ENCODE data around the gene UNC119.

UNC119 gene

DNA sequence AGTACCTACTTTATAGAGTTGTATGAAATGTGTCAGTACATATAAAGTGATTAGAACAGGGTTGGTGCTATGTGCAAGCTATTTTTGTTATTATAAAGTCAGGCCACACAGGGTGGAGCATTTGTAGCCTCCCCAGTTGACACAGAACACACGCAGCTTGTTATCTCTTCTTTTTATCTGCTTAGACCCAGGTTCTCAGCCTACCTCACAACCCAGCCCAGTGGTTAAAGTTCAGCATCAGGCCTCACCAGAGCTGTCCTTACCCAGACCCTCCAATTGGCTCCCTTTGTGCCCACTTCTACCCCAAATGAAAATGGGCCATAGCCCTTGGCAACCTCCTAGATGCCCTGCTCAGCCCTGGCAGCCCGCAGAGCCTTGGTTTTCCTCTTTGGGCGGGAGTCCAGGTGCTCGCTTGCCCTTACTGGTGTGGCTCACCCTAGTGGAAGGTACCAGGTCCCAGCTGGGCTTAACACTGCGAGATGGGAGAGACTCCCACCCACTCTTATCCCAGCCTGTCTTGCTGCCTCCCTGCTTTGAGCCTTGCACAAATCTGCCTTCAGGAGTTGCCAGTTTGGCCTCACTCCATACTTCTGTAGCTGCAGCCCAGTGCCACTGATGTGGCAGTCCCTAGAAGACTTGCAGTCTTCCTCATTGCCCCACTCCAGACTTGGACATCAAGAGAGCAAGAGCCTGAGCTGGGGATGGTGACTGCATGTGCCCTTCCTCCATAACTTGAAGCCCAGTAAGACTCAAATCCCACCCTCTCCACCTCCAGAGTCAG, 20.0 kb upstream of the UNC119 start:
- no peak for FAIRE-seq

DNA sequence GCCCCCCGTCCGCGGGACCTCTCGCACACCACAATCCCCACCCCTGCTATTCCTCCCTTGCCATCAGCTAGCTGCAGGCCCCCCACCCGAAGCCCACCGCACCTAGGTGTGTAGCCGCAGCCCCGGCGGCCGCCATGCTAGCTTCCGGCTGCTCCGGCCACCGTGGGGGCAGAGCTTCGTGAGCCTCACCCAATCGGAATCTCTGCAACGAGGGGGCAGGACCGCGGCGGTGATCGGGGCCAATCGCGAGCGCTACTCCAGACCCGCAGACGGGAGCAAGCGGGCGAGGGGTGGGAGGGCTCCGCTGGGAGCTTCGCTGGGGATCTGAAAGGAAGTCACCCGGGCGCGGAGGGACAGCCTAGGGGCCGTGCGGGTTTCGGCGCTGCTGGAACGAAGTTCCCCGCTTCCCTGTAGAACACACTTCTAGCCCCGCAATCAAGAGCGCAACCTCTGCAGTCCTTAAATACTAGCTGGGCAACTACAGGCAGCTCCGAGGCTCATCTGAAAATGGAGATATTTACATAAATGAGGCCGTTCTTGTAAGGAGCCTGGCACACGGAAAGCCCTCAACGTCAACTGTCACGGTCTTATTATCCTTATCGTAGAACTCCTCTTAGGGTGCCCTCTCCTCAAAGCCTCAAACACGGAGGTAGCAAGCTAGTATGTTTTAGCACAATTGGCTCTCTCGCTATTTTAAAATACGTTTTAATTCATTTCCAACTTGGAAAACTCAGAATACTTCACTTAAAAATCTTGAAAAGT, 19.1 kb upstream of the UNC119 start, which contains the start of gene PIGS:
PIGS (minus strand) TSS at position 164 of the 762 bp plus-strand sequence; CDS start at position 136, 28 bp downstream.
- no peak for FAIRE-seq

DNA sequence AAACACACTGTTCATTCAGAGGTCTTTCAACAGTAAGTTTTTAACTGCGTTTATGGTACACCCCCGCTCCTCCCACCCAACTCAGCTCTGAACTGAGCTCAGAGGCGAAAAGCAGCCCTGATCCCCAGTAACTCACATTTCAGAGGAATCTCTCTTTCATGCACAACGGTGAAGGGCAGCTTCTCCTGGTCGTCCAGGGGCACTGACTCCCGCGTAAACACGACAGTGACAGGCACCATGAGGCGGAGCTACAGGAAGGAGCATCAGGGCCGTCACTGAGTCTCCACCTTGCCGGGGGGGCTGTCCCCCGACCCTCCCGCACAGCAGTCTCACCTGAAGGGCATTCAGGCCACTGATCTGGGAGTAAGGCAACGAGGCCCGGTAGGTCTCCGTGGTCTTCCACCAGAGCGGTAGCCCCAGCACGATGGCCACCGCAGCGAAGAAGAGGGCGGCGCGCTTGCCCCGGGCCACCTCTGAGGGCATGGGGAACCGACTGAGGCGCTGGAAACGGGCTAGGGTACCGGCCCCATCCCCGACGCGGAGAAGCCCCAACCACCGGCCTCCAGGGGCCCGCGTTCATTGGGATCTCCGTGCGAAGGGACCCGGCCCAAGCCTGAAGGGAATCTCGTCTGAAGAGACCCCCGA, 18.4 kb upstream of the UNC119 start:
- no peak for FAIRE-seq

DNA sequence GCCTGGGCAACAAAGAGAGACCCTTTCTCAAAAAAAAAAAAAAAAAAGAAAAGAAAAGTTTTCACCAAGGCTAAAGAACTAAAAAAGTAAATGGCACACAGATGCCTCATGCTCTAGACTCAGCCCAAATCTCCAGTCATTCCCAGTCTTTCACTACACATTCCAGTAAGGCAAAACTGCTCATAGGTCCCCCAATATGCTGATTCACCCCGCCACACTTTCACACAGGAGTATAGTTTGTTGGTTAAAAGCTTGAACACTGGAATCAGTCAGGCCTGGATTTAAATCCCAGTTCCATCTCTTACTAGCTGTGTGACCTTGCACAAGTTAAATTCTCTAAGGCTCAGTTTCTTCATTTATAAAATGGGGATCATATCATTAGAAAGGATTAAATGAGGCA, 17.0 kb upstream of the UNC119 start:
- FAIRE-seq, result no peak

DNA sequence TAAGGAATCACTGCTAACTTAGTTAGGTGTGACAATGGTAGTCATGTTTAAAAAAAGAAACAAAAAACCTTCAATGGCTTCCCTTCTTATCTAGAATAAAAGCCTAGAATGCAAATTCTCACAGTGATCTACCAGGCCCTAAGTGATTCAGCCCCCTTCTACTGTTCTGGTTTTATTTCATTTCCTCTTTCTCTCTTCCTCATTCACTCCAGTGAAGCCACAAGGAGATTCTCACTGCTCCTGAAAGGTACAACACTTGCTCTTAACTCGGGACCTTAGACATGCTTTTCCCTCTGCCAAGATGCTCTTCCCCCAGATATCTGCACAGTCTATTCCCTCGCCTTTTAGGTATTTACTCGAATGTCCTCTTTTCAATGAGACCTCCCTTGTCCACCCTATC, 15.2 kb upstream of the UNC119 start:
- FAIRE-seq, result no peak

DNA sequence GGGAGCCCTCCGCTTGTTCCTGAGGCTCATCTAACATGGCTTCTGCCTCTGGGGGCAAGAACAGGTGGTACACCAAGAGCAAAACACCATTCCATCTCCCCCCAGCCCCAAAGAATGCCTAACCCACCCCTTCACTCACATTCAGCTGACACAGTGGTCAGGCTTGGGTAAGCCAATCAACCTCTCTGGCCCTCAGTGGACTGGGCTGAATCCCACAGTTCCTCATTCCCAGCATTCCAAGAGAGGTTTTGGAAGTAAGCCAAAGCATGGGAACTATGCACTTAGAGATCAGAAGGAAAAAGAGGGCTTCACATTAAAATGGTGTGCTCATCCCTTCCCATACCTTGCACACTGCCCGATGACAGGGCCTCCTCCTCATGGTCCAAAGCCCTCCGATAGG, 11.1 kb upstream of the UNC119 start:
- FAIRE-seq, result no peak

DNA sequence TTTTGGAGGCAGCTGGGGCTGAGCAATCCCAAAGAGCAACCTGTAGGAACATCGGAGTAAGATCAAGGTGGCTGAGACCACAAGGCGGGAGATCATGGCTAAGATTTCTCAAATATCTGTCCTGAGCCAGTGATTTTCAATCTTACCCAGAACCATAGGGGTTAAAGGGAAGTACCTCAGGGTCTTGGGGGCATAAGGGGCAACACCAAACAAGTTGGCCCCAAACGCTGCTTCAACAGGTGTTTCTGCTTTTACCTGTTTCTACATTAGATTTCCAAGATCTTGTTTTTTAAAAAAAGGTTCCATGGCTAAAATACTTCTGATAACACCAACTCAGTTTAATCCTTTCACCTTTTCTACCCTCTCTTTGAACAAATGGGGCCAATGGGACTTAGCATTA, 2.6 kb upstream of the UNC119 start:
- FAIRE-seq, result no peak

DNA sequence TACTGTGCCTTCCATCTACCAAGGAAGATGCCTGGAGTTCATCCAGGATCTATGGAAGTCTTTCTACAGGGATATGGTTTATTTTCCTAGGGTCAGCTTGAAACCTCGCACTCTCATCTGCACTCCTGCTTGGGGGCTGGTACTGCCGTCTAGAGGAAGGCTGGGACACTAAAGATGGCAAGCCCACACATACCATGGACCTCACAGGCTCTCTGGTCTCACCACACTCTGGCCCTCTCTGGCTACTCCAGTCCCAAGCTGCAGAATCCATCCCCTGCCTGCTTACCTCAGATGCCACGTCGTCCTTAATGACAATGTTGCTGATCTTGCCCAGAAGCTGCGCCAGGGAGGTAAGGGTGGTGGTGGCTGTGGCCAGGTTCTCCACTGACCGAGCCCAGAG, 2.1 kb upstream of the UNC119 start:
- FAIRE-seq, result no peak

DNA sequence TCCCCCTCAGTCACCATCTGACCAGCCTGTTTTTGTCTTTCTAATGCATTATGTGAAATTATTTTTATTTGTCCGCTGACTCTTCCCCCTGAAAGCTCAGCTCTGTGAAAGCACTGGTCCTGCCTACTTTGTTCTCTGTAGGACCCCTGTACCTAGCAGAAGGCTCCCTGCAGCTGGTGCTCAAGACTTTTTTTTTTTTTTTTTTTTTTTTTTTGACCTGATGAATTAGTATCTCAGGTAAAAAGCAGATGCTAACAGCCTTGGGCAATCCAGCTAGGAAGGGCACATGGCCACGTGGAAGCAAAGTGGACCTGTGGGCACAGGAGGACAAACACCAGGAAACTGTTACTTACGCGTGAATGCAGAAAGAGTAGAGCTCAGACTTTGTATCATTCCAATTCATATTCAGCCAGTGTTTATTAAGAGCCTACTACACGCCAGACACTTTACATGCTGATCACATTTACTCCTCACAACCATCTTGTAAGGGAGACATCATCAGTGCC, 629 bp upstream of the UNC119 start:
- no peak for FAIRE-seq

DNA sequence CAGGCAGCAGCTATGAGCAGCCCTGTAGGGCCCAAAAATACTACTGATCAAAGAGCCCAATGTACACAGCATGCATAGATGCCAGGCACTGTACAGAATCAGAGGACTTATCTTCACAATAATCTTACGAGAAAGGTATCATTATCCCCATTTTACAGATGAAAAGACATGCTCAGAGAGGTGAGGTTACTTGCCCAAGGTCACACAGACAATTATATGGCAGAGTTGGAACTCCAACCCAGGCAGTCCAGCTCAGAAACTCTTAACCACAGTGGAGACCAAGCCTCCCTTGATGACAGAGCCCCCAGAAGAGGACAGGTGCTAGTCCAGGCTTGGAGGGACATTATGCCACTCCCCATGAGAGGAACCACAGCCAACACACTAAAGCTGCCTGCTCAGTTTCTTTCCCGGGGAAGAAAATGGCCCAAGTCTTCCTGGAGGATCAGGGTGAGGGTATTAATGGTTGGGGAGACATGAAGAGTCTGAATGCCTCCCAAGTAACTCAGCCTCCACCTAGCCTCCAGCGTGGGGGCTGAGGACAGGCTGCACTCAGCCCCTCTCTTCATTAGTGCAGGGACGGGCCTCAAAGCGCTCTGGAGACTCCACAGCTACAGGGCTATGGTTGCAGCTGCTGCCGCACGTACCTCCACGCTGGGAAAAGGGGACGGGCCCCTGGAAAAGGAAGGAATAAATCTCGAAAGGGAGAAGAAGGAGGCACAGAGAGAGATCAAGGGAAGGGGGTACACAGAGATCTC, 826 bp downstream of the UNC119 start:
- FAIRE-seq, result no peak

DNA sequence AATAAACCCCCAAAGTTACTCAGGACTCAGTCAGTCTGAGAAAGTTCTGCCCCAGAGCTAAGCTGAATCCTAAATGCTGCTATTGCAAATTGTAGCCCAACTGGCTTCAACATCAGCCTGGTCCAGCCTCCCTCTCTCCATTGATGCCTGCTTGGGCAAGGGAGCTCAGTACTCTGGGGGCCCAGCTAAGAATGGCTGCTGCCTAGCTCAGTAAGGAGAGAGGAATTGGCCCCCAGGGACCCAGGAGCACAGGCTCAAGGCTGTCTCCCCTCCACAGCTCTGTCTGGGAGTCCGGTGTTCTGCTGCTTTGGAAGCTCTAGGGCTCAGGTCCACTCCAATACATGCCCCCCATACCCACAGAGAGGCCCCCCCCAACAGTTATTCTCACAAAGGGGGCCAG, 1.6 kb downstream of the UNC119 start:
- FAIRE-seq, result no peak

DNA sequence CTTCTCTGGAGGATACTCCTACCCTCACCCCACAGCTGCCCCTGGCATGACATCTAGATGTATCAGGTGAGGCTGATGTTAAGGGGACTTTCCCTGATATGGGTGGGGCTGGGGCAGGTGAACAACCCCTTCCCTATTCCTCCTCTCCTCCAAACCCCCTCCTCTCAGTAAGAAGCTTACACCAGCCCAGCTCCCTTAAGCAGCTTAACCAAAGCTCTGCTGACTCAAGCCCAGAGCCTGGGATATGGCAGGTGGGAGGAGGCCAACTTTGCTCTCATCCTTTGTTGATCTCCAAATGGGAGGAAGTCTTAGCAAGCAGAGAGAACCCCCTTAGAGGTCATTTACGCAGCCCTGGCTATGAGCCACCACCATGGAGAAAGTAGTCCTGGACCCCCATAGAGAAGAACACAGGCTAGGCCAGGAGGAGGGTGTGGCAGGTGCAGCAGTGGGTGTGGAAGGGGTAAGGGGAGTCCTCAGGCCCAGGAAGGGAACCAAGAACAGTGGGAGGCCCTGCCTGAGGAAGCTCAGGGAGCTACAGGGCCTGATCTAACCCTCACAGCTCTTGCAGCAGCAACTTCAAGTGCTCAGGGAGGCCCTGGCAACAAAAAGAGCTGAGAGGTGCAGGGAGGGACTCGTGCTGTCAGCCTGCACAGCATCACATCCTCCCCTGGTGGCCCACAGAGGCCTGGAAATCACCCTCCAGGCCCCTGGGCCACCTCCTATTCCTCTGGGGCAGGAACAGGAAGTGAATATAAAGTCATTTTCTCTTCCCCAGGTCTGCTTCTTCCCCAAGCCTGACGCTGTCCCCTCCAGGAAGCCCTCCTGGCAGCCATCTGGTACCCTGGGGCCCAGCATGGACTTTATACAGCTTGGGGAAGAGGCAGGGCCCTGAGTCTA, 2.9 kb downstream of the UNC119 start:
- FAIRE-seq, result no peak

DNA sequence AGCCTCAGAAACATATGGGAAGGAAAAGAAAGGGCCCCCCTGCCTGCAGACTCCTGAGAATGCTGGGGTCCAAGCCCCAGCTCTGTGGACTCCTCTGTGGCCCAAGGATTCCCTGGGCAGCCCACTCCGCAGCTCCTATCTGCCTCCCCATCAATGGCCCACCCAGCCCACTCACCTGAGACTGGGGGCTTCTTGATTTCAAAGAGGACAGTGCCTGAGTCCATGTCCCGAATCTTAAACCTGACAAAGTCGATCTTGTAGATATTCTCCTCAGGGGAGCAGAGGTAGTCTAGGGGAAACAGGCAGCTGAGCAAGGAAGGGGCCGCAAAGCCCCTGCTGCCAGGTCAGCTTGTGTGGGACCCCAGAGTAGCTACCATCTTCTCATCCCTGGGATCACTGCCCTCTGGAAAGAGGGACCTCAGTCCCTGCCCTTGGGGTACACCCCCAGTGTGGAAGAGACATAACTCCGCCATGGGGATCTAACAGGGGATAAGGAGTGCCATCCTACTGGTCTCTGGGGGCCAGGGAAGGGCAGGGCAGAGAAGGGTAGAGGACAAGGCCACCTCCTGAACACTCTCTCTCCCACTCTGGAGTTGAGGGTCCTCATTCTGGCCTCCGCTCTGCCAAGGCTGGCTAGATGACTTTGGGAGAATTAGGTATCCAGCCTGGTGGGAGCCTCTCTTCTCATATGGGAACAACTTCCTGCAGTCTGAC, 3.9 kb downstream of the UNC119 start:
- FAIRE-seq, result no peak

DNA sequence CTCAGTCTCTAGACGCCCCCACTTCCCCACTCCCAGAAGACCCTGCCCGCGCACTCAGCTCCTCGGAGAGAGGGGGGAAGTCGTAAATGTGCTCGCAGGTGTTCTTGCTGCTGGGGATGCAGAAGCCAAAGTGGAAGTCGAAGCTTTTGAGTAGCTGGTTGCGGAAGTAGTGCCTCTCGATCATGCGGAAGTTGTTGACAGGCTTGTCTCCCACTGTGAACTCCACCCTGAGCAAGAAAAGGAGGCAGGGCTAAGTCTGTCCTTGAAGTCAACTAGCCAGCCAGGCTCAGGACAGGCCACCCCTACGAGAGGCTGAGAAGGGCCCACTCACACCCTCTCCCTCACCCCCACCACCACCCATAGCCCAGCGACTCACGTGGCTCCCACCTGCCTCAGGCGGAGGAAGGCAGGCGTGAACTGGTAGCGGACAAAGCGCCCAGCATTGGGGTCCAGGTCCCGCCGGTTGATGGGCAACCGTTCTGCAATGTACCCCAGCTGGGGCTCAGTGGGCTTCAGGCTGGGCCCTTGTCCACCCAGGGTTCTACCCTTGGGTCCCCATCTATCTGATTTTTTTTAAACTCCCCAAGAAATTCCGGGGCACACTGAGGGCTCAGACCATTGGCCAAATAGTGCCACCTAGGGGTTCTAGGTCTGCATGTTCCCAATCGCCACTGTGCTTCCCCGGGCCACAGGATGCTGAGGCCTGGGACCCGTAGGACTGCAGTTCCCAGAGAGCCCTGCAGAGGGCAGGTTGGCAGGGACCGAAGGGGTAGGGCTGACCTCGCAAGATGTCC, 4.6 kb downstream of the UNC119 start:
- FAIRE-seq, result no peak

DNA sequence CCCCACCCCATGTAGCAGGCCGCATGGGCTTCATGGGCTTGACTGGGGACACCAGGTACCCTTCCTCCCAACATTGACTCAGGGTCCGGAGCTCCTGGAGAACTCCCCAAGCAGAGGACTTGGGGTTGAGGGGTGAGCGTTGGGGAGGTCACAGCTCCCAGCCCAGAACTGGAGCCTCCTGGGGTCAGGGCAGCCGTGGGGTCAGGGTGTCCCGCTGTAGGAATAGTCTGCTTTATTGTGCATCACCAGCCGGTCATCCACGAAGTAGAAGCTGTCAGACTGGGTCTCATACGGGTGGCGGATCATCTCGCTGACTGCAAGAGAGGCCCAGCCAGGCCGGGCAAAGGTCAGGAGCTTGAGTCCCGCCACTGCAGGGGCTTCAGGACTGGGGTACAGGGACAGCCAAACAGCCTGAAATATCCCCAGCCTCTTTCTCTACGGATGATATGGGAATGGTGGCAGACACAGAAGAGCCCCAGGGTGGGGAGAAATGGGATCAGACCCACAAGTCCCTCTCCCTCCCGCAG, 5.3 kb downstream of the UNC119 start:
- no peak for FAIRE-seq

DNA sequence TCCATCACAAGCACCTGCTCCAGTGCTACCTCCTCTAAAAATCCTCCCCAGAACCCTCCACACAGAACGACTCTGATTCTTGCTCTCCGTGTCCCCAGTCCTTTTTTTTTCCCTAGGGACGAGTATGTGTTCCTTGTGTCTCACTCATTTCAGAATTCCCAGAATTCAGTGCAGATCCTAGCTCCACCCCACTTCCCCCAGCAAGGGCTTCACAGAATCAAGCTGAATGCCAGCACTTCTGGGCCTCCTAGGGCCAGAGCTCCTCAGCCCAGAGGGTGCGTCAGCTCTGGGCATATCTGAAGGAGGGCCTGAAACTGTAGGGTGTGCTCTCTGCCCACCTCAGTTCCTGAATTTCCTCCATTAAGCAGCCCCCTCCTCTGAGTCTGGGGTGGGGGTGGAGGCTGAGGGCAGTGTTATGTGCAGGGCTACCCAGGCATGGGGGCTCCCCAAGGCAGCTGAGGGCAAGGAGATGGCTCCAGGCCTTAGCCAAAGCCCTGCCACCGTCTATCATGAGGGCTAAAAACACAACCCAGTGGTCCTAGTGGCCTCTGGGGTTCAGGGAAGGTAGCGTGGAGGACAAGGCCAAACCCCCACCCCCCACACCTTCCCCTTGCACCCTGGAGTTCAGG, 6.5 kb downstream of the UNC119 start:
- FAIRE-seq, result no peak

DNA sequence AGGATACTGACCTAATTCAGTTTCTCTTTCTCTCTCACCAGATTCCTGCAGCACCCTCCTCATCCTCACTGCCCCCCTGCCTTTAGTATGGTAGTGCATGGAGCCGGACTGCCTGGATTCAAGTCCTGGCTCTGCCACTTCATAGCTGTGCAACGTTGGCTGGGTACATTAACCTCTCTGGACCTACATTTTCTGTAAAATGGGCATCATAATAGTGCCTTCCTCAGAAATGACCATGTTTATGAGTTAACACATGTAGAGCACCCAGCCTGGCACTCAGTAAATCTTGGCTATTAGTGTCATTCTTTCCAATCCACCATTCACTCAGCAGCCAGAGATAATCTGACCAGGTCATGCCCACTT, 7.3 kb downstream of the UNC119 start:
- no peak for FAIRE-seq

DNA sequence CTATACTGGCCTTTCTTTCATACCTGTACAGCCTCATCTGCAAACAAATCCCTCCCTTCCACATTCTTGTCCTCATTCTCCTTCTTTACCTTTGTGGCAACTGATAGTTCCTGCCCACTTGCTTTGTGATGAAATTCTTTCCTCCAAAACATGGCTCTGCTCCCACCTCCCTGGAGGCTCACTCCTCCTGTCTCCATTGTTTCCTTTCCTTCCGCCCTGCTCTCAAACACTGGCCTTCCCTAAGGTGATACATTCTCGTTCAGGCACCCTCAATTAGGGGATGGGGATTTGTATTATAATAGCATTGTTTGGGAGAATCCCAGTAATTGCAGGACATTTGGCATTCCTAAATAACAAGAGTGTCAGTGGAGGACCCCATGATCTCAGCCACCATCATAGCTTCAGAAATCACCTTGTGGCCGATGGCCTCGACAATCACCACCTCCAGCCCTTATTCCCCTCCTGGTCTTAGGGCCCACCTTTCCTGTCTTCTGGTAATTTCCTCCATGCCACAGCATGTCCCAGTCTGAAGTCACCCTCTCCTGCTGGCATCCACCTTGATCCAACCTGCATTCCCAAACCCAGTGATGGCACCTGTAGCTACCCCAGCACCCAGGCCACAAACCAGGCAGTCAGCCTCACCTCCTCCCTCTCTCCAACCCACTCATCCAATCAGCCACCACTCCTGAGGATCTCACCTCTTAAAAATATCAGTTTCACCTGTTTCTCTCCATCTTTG, 7.9 kb downstream of the UNC119 start:
- no peak for FAIRE-seq

DNA sequence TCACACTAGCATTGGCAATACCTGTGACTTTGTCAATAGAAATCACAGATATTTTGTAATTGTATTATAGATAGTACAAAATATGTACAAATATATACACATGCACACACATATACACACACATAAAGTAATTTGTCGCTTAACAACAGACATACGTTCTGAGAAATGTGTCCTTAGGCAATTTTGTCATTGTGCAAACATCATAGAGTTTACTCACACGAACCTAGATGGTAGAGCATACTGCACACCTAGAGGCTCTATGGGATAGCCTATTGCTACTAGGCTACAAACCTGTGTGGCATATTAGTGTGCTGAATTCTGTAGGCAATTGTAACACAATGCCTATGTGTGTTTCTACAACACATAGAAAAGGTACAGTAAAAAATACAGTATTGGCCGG, 11.0 kb downstream of the UNC119 start:
- FAIRE-seq, result no peak

Measured in colon (tissue), 2 donors.